ENCODE data around the gene RIMS4. TPM values are rescaled to one million over a fixed set of nuclear protein-coding genes. Genes with fewer than 3 reads are reported as not detected.

RIMS4 gene
- total RNA-seq, result not detected in 2 replicates

DNA sequence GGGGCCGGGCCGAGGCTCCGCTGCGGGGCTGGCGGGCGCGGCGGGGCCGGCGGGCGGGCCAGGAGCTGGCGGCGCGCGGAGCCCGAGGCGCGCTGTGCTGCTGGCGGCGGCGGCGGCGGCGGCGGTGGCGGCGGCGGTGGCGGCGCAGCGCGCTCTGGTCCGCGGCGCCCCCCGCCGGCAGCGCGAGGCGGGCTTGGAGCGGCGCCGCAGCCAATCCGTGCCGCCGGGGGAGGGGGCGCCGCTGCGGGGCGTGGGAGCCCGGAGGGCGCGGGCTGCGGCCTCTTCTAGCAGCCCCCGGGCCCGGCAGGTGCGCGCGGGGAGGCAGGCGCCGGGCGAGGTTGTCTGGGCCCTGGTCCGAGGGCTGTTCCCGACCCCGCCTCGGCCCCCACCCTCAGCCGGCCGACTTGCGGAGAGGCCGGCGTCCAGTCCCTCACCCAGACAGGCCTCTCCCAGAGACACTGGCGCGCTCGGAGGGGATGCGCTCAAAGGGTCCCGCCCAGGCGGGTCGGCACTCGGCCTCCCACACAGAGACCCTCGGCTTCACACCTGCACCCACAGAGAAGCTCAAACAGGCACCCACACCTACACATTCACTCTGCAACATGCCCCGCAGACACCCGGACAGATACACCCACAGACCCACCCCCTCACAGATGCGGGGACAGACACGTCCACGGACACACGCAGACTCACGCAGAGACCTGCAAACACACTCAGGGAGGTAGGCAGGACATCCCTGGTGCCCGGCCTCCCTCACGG, at the start of gene RIMS4:
RIMS4 (minus strand) TSS at position 156 of the 759 bp plus-strand sequence. CDS start 275 bp downstream, outside the sequence.
- no peak for DNase-seq (ENCODE audit: low read depth, low spot score)

DNA sequence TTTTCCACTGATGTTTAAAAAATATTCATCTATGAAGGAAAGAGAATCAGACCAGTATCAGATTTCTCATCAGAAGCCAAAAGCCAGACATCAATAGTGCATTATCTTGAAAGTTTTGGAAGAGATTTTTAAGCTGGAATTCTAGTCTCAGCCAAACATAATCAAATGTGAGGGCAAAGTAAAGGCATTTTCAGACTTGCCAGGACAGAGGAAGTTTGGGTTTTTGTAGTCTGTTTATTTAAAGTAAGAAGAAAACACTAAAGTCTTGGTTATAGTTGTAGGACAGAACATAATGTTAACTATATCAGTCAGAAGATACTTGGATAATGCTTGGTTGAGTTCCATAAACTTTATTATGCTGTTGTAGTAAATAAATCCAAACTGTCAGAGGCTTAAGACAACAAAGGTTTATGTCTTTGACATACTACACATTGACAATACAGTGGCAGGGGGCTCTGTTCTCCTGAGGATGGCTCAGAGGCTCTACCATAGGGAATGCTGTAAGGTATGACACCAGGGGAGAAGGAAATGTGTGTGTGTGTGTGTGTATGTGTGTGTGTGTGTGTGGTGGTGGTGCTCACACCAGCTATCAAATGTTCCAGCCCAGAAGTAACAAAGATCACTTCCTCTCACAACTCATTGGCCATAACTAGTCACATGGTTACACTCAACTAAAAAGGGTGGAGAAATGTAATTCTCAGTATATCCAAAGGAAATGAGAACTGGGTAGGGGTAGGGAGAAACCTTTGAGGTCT, 48.4 kb upstream of the RIMS4 start:
- no peak for DNase-seq (ENCODE audit: low read depth, low spot score)

DNA sequence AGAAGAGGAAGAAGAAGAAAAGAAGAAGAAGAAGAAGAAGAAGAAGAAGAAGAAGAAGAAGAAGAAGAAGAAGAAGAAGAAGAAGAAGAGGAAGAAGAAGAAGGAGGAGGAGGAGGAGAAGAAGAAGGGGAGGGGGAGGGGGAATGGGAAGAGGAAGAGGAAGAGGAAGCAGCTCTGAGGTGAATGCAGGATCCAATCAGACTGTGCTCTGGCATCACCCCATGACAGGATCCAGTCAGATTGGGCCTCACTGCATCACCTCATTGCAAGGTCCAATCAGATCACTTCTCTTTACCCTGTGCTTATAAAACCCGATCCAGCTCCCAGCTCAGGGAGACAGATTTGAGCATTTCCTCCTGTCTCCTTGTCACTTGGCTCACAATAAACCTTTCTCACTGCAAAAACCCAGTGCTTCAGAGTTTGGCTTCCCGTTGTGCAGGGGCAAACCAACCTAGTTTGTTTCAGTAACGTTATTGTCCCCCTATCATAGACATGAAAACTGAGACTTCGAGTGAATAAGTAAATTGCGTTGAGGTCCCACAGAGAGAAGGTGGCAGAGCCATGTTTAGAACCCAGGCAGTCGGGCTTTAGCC, 46.6 kb upstream of the RIMS4 start:
- no peak for DNase-seq (ENCODE audit: low read depth, low spot score)

DNA sequence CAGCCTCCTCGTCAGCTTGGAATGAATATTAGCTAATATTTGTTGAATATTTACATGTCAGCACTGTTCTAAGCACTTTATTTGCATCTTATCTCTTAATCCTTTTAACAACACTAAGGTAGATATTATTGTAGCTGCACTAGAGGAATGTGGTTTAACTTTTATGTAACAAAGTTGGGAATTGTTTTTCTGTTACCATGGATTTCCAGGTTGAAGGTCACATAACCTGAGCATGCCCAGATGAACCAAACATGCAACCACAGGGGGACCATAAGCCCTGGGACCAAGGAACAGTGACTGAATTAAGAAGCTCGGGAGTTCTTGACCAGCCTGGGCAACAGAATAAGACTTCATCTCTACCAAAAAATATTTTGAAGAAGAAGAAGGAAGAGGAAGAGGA, 46.1 kb upstream of the RIMS4 start:
- no peak for DNase-seq (ENCODE audit: low read depth, low spot score)

DNA sequence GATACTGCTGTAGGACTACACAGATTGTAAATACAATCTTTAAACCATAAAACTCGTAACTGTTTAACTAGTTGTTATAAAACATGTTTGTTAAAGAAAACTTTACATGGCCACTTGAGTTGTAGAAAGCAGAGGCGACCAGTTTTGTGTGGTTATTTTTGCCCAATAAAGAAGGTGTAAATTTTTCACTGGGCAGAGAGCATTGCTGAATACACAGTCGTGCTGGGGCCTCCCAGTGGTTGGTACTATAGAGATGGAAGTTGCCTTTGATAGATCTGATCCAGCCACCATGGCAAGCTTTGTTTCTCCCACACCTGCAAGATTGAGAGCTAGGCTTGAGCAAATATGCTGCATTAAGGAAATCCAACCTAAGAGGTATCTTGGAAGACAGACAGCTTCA, 41.2 kb upstream of the RIMS4 start:
- DNase-seq (ENCODE audit: low read depth, low spot score), result no peak

DNA sequence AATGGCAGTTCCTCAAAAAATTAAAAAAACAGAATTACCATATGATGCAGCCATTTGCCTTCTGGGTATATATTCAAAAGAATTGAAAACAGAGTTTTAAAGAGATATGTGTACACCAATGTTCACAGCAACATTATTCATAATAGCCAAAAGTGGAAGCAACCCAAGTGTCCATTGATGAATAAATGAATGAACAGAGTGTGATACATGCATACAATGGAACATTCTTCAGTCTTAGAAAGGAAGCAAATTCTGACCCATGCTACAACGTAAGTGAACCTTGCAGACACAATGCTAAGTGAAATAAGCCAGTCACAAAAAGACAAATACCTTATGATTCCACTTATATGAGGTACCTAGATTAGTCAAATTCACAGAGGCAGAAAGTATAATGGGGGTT, 40.5 kb upstream of the RIMS4 start:
- no peak for DNase-seq (ENCODE audit: low read depth, low spot score)

DNA sequence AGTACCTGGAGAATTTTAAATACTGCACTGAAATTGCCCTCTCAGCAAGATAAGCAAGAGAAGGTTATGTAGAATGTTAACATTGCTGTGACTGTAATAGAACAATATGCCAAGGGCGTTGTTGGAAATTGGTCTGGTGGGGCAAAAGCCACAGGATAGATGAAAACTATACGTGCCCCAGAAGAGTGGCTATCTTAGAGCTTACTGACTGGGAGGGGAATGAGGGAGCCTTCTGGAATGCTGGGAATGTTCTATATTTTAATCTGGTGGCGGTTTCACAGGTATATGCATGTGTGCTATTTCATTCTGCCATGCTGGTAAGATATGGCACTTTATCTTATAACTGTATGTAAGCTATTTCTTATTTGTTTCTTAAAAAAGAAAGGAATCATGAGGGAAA, 39.9 kb upstream of the RIMS4 start:
- DNase-seq (ENCODE audit: low read depth, low spot score), result no peak

DNA sequence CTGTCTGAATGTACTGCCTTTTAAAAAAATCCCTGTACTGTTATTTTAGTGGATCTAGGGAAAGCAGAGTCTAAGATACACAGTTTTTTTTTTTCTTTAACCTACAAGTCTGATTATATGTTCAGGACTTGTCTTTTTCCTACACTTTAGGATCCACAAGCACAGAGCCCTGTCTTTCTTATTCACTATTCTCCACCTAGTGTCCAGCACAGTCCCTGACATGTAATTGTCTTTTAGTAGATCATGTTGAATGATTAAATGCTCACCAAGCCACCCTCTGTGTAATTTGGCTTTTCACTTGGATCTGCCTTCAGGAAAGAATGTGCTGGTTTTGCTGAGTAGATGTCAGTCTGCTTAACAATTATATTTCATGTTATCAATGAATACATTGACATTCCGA, 39.4 kb upstream of the RIMS4 start:
- no peak for DNase-seq (ENCODE audit: low read depth, low spot score)

DNA sequence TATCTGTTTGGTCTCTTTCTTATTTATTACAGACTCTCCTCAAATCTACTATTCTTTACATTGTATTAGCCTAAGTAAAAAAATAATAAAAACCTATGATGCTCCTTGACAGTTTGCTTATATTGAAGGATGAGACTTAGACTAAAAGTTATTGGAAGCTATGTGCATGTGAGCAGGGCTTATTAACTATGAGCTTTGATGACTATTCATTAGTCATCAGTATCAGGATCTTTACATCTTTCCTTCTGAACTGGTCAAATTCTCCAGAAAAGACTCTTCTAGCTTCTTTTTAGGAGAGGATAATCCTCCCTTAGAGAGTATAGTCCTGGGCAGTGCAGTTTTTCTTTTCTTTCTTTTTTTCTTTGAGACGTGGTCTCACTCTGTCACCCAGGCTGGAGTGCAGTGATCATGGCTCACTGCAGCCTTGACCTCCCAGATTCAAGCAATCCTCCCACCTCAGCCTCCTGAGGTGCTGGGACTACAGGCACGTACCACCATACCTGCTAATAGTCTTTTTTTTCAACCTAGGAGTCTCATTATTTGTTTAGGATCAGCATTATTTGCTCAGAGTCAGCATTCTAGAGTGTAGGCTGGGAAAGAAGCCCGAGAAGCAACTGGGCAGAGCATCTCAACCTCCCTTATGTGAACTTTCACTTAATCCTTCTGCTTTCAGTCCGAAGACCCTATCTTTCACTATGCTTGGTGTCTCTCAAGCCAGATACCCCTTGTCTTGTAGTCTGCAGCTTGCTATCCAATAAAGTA, 38.1 kb upstream of the RIMS4 start:
- DNase-seq (ENCODE audit: low read depth, low spot score), result no peak

DNA sequence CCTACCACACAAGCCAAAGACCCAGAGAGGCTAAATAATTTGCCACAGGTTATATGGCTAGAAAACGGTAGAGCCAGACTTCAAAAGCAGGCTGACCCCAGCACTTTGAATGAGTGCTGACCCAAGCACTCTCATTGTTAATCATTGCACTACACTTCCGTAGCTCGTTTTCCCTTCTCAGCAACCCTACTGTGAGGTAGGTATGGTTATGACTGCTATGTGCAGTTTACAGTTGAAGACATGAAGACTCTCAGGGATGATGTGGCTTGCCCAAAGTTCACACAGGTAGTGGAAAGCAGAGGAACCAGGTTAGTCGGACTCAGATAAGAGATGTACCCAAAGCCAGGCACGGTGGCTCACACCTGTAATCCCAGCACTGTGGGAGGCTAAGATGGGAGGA, 33.5 kb upstream of the RIMS4 start:
- DNase-seq (ENCODE audit: low read depth, low spot score), result no peak

DNA sequence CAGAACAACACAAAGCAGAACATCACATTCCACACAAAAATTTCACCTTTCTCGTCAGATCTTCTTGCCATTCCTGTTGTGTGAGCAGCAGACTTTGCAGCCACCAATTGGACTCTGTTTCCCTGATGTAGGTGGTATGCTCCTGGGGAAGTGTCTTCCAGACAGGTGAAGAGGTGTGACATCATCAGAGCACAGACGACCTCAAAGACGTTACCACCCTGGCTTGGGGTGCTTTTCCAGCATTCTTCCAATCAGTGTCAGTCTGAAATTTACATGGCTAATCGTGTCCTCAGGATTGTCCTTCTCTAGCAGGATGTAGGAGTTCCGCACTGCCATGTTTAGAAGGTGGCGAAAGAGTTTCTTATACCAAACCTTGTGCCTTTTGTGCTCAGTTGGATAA, 31.6 kb upstream of the RIMS4 start:
- no peak for DNase-seq (ENCODE audit: low read depth, low spot score)

DNA sequence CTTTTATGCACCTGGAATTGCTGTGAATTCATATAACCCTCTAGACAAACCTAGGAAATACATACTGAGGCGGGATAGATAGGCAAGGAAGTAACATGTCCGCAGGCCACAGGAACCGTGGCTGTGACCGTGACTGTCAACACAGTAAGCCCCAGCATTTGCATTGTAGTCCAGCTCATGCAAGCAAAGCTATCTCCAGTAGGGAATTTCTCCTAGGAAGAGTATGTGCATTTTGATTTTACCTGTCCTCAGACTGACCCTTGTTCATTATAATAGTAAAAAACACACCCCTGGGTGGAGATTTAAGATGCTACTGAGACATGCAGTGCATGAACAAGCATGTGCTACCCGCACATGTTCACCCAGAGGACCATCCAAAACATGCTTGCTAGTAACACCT, 30.5 kb upstream of the RIMS4 start:
- DNase-seq (ENCODE audit: low read depth, low spot score), result no peak

DNA sequence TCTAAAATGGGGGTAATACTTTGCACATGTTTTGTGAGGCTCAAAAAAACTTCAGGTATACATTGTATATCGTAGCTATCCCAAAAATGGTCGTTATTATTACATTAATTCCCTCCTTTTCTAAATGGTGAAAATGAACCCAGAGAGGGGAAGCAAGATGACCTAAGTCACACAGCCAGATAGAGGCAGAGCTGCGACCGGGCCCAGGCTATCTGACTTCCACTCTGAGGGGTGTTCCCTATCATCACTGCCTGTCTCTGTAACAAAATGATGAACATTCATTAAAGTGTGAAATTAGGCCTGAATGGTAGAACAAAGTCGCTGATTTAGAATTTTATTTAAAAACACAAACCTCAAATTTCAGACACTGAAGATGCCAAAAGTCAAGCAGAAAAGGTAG, 29.1 kb upstream of the RIMS4 start:
- no peak for DNase-seq (ENCODE audit: low read depth, low spot score)

DNA sequence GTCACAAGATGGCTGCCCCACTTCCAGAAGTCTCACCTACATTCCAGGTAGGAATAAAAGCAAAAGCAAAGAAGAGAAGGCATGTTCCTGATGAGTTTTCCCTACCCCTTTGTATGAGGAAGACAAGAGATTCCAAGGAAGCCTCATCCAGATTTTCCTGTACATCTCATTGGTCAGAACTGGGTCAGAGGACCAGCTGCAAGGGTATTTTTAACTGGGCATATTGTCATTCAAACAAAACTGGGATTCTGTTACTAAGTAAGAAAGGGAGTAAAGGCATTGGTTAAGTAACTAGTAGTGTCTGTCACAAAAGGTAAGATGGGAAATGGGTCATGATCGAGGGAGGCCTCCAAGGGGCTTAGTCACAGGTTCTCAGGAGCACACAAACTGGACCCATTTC, 28.2 kb upstream of the RIMS4 start:
- no peak for DNase-seq (ENCODE audit: low read depth, low spot score)

DNA sequence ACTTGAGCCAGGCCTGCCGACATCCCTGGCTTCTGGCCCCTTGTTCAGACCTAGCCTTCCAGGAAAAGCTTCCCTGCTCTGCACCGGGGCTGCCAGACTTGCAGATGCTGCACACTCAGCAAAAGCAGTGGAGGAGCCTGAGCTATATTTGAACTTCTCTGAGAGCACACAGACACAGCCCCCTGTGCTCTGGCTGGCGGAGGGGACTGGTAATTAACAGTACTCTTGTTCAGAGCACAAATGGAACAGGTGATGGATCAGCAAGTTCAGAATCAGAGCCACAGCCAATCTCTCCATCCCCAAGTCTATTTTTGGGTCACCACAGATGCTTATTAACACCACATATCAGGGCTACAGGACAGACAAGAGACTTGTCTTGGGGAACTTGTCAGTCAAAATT, 27.6 kb upstream of the RIMS4 start:
- no peak for DNase-seq (ENCODE audit: low read depth, low spot score)

DNA sequence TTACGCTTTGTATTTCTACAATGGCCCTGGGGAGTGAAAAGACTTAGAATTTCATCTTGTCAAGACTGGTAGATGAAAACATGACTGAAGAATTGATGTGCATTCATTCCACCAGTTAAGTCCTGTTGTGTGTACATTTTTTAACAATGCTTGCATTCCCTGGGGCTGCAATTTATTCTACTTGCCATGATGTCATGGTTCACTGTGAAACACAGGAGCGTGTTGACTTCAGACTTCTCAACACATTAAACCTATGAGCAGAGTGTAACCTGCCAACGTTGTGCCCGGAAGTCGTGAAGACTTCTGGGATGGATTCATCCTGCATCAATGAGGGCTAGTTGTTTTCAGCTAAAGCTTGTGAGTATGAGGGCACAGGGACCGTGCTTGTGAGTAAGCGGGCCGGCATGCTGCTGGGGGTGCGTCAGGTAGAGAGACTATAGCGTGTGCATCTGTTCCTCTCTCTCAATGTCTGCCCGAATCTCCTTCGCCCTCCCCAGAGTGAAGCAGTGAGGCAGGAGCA, 26.3 kb upstream of the RIMS4 start:
- no peak for DNase-seq (ENCODE audit: low read depth, low spot score)

DNA sequence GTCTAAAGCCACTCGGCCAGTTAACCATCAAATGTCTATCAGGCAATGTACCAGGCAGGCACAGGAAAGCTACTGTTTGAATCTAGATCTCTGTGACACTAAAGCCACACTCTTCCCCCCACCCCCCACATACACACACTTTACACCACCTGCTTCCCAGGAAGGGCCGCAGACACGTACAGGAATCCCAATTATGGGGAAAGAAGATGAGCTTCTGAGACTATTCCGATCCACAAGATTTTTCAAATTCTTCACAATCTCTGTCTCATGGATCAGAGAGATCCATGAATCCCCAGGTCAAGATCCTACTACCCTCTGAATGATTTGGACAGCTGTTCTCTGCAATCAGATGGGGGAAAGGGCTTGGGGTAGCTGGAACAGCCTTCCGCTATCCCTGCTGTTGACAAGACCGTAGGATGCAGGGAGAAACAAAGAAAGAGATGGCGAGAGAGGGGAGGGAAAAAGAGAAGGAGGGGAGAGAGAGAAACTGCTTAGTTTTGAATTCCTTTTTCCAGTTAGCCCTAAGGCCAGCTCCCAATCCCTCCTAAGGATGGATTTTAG, 25.4 kb upstream of the RIMS4 start:
- no peak for DNase-seq (ENCODE audit: low read depth, low spot score)

DNA sequence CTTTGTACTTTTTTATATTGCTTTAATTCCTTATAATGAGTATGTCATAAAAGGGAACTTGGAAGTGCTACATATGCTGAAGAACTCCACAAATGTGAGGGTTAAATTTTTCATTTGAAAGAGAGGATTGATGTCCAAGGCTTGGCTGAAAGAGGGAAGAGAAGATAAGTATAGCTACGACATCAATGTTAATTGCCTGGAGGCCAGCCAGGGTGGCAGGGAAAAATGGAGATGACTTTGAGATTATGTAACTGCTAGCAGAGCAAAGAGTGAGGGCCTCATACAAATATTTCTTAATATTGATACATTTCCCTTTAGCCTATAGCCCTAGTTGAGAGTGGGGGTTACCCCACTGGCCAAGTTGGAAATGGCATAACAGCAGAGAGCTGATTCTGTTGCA, 24.8 kb upstream of the RIMS4 start:
- no peak for DNase-seq (ENCODE audit: low read depth, low spot score)

DNA sequence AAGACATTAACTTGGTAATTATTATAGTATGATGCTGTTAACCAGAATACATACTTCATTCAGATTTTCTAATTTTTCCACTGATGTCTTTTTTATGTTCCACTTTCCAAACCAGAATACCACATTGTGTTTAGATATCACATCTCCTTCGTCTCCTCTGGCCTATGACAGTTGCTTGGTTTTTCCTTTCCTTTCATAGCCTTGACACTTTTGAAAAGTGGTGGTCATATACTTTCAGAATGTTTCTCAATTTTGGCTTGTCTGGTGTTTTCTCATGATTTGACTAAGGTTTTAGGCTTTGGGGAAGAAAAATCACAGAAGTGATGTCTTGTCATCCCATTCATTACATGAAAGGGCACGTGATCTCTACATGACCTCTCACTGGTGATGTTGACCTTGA, 24.3 kb upstream of the RIMS4 start:
- DNase-seq (ENCODE audit: low read depth, low spot score), result no peak

DNA sequence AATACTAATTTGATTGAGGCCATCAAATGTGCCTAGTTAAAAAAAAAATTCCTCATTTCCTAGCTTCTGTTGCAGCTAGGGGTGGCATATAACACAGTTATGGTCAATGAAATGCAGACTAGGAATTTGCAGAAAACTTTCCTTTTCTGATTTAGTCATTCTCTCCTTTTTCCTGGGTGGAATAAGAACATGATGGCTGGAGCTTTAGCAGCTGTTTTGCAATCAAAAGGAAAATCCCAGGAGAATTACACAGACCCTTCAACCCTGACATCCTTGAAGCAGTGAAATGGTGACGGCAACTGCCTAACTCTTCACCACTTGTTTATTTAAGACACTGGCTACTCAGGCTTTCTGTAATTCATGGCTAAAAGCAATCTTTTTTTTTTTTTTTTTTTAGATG, 23.1 kb upstream of the RIMS4 start:
- DNase-seq (ENCODE audit: low read depth, low spot score), result no peak

DNA sequence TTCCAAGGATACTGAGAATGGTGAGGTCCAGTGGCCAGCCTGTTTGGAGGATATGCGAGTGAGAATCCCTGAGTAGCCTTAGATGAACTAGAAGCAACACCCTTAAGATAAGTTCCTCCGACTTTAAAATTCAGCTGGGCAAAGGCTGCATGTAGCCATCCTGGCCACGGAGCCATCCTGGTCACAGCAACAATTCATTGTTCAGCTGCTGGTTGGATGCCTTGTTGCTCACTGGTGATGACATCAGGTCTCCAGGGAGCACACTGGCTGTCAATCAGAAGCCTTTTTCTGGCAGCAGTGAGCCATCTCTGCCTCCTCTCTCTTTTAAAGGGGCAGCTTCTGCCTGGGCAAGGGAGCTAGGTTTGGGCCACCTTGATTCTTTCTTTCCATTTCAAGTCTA, 22.4 kb upstream of the RIMS4 start:
- DNase-seq (ENCODE audit: low read depth, low spot score), result no peak

Measured in pulmonary artery endothelial cell (primary cell).